Prostate gland (tissue), 2 donors: ENCODE results near the gene C16orf86.

Source experiments
- CTCF ChIP-seq, 4 experiments: fragments of 200-600 bp in 2 of 4; fragments of 450-650 bp in 2 of 4; sonication (generic) in 2 of 4; IDR thresholded peaks; 1 replicate in 3 of 4; 2 replicates in 1 of 4; pipeline ENCODE4 v1.5.1; 2016 to 2019; ENCODE audit warnings: antibody characterized with exemption in 4 of 4, mild to moderate bottlenecking in 2 of 4, moderate library complexity in 2 of 4
- POLR2AphosphoS5 ChIP-seq: sonication (generic); formaldehyde crosslinking; IDR thresholded peaks from one replicate; pipeline ENCODE4 v1.6.1; 2017; ENCODE audit warnings: antibody characterized with exemption

GRCh38 chr16:67707210-67707609, 40.6 kb downstream of the C16orf86 start:
- no peak for TF ChIP-seq CTCF (IDR thresholded peaks at IDR 0.05)
- TF ChIP-seq POLR2AphosphoS5 = no peak
